COLO829 (cell line): ENCODE data around the gene RNFT2.
"Not testable (repeated sequence)": the region's sequence is repeated elsewhere in the genome, so short reads cannot be mapped to it uniquely, and the experiment has no call there.

Experiments used
- DNase-seq: peaks from one replicate; pipeline ENCODE4 v3.0.0; 2012; ENCODE audit warnings: low spot score

RNFT2 gene

GRCh38 chr12:116710370-116711150 is 27.6 kb upstream of the RNFT2 start:
- no peak for DNase-seq

DNA sequence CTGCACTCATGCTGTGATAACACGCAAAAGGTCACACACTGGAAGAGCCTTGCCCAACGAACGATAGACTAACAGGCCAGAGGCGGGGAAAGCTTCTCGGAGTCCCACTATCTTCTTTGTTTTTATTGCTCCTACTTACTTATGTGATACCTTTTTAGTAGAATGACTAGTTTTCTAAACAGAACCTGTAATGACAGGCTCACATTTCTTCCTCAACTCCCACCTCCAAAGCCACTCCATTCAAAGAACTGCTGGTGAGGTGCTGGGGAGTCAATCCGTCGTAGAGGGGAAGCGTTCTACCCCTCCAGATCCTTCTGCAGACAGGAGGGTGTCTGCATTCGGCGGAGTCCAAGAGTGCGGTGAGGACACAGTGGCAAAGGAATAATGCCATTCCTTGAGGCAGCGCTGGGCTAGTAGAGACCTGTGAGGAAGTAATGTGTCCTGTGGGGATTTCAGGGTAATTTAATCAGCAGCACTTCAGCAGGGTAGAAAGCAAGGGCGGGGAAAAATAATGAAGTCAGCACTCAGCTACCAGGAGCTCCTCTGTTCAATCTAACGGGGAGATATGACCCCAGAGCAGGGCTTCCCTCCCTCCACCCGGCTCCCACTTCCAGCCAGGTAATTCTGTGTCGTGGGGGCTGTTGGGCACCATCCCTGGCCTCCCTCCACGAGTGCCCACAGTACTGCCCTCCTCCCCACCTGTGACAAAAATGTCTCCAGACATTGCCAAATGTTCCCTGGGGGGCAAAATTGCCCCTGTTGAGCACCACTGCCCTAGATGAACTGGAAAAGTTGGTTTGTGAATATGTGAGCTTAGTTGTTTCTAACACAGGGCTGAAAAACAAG is 25.4 kb upstream of the RNFT2 start:
- no peak for DNase-seq

DNA sequence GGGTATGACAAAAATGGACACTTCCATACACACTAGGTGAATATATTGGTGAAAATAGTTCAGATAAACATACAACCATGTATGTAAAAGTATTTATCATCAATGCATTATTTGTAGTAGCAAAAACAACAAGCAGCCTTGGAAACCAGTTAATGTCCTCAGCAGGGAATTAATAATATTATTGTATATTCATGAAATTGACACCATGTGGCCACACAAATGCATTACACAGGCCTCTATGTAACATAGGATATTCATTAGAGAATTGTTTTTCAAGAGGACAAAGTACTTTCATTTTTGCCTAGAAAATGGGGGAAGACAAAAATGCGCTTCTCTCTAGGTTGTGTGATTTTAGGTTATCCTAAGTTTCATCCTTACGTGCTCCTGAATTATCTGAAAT is 24.6 kb upstream of the RNFT2 start:
- DNase-seq = no peak

DNA sequence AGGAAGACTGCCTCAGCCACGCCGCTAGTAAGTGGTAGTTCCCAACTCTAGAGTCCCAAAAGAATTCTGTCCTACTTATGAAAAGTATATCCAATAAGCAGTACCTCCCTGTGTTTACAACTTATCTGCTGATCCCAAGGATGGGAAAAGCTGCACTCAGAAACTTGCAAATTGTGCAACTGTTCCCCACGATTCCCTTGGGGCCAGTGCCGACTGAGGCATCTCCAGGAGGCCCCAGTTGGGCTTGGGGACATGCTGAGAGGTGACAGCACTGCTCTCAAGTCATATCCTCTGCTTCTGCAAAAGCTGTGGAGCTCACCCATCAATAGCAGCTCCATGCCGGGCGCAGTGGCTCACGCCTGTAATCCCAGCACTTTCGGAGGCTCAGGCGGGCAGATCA is 23.9 kb upstream of the RNFT2 start:
- no peak for DNase-seq

GRCh38 chr12:116717466-116718437 is 20.4 kb upstream of the RNFT2 start:
- DNase-seq = no peak

- DNase-seq = no peak
Measured at GRCh38 chr12:116718655-116719454, 19.3 kb upstream of the RNFT2 start.

DNA sequence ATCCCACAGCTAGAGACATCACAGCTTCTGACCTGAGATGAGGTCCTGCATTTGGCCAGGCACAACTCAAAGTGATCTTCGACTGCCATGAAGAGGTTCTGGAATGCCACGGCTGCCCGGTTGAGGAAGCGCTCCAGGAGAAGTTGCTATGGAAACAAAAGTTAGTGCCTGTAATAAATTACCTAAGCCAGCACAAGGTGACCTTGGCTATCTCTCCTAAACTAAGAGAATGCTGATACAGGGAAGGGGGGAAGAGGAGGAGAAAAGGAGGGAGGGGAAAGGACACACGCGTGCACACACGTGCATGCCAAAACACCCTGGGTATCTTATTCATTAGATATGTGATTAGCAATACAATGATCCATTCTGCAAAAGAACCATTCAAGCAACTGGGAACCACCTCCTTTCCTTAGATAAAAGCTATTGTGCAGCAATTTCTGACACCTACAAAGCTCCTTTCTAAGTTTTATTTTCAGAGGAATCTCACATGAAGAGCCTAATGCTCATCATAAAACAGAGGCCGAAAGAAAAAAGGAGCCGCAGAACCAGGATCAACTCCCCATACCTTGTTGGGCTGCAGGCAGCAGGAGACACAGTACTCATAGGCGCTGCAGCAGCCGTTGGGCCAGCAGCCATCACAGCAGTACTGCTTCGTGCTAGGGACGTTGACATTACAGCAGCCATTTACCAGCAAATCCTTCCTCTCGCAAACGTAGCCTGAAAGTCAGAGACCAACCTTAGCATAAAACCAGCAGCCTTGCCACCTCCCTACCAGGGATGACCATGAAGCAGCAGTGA is 18.2 kb upstream of the RNFT2 start:
- no peak for DNase-seq

DNA sequence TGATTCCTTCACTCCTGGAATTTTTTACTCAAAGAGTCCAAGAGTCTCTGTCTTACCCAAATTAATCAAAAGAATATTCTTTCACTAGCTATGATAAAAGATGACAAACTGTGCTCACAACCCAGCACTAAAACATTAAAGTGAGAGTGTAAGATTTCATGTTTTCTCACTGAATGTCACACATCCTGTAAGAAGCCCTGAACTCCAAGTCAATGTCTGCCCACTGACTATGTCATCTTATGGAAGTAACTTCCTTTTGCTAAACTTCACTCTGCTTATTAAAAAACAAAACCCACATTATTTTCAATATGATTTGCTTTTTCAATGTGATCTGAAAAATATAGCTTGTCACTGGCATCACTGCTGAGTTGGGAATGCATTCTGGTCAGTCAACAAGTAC is 15.9 kb upstream of the RNFT2 start:
- no peak for DNase-seq

DNA sequence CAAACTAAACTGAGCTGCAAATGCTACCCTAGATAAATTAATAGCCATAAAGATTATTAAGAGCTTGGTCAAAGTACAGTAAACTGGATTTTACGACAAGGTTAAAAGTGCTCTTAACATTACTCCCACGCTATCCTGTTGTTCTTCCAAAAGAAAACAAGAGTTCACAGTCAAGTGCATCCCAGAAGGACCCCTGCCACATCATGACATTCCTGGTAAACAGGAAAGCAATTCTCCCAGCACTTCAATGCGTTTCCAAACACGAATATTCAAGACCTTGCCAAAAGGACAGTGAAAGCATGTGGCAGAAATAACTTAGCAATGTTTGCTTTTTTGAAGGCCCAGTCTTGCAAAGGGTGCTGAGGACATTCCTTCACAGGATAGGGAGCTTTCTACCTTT is 11.4 kb upstream of the RNFT2 start:
- DNase-seq = no peak

GRCh38 chr12:116727261-116727660 is 10.9 kb upstream of the RNFT2 start:
- no peak for DNase-seq

DNA sequence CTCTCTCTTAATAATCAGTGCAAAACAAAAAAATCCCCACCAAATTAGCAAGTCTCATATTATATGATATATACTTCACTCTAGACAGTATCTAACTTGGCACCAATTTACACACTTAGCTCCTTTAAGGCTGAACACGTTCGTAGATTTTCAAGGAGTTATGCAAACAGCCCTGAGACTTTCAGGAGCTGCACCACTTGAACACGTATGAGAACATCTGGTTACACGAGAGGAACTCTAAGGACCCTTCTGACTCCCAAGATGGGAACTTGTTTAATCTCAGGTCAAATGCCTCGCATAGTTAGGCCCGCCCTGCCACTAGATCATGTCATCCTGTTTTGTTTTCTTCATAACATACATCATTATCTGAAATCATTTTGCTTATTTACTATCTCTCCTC is 10.2 kb upstream of the RNFT2 start:
- DNase-seq = no peak

- no peak for DNase-seq
Measured at GRCh38 chr12:116731801-116732200, 6.3 kb upstream of the RNFT2 start.

- no peak for DNase-seq
Measured at GRCh38 chr12:116734156-116734768, 3.9 kb upstream of the RNFT2 start.

DNA sequence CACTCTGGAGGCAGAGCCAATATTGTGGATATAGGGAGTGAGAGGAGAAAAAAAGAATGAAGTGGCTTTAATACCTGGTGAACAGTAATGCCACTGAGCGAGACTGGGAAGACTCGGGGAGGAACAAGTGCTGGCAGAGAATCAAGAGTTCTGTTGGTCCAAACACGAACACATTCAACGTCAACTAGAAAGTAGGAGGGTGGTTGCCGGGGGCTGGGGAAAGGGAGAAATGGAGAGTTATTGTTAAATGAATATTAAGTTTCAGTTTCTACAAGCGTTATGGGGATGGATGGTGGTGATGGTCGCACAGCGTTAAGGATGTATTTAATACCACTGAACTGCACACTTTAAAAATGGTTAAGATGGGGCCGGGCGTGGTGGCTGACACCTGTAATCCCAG is 3.0 kb upstream of the RNFT2 start:
- no peak for DNase-seq

- DNase-seq = no peak
Measured at GRCh38 chr12:116735951-116736599, 2.0 kb upstream of the RNFT2 start.

GRCh38 chr12:116736962-116737773 is 947 bp upstream of the RNFT2 start:
- DNase-seq = no peak

GRCh38 chr12:116739381-116739887 is 1.3 kb downstream of the RNFT2 start:
- DNase-seq = no peak

- not testable (repeated sequence) for DNase-seq
Measured at GRCh38 chr12:116742787-116743186, 4.7 kb downstream of the RNFT2 start.
